Fibroblast of skin of left quadriceps (primary cell): ENCODE measurements around the gene S100A6.
A peak's percentile ranks its signal among the peaks of the same experiment; 100 is the strongest.

Experiments
- DNase-seq, 2 experiments: peaks; one replicate each; pipeline ENCODE4 v3.0.0-alpha.2; 2013; ENCODE audit warnings: low read depth in 2 of 2

Gene S100A6

GRCh38 chr1:153545067-153546055 lies 9.6 kb upstream of the S100A6 start, which contains the start of gene S100A4:
Gene S100A4 (minus strand): TSS chr1:153545806. CDS start chr1:153544794, 1,012 bp downstream.
- peak; percentile 88 to 90 for DNase-seq

- no peak for DNase-seq
Measured at GRCh38 chr1:153544453-153545066, 8.8 kb upstream of the S100A6 start.

GRCh38 chr1:153543736-153544135 lies 7.9 kb upstream of the S100A6 start:
- no peak for DNase-seq

- no peak for DNase-seq
Measured at GRCh38 chr1:153542956-153543711, 7.3 kb upstream of the S100A6 start.

GRCh38 chr1:153541641-153542590 lies 6.1 kb upstream of the S100A6 start:
- DNase-seq: no peak

- no peak for DNase-seq
Measured at GRCh38 chr1:153540394-153541361, 4.9 kb upstream of the S100A6 start, which contains the start of gene S100A5. Gene S100A5 (minus strand): TSS chr1:153540934. CDS start chr1:153540191, 743 bp downstream.

- DNase-seq: no peak
Measured at GRCh38 chr1:153539395-153540093, 3.8 kb upstream of the S100A6 start.

GRCh38 chr1:153538315-153538821 lies 2.6 kb upstream of the S100A6 start:
- no peak for DNase-seq

- DNase-seq: no peak
Measured at GRCh38 chr1:153537376-153537730, 1.6 kb upstream of the S100A6 start.

- DNase-seq: no peak
Measured at GRCh38 chr1:153536671-153537375, 1.0 kb upstream of the S100A6 start.

- DNase-seq: peak; percentile 66 to 67
Measured at GRCh38 chr1:153536012-153536670, 350 bp upstream of the S100A6 start.

- no peak for DNase-seq
Measured at GRCh38 chr1:153534925-153535241, 908 bp downstream of the S100A6 start.

- DNase-seq: no peak
Measured at GRCh38 chr1:153534226-153534924, 1.4 kb downstream of the S100A6 start.

- DNase-seq: peak; percentile 84
Measured at GRCh38 chr1:153533689-153534201, 2.0 kb downstream of the S100A6 start.

GRCh38 chr1:153532769-153533599 lies 2.8 kb downstream of the S100A6 start:
- peak; percentile 81 to 82 for DNase-seq

- no peak for DNase-seq
Measured at GRCh38 chr1:153532181-153532580, 3.6 kb downstream of the S100A6 start.
